ENCODE results near the gene MRPL42.

DNA sequence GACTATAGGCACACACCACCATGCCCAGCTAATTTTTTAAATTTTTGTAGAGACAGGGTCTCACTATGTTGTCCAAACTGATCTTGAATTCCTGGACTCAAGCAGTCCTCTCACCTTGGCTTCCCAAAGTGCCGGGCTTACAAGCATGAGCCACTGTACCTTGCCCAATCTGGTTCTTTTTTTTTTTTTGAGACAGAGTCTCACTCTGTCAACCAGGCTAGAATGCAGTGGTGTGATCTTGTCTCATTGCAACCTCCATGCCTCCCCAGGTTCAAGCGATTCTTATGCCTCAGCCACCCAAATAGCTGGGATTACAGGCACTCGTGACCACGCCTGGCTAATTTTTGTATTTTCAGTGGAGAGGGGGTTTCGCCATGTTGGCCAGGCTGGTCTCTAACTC is 15.4 kb downstream of the MRPL42 start:
- TF ChIP-seq, protein P1, sequence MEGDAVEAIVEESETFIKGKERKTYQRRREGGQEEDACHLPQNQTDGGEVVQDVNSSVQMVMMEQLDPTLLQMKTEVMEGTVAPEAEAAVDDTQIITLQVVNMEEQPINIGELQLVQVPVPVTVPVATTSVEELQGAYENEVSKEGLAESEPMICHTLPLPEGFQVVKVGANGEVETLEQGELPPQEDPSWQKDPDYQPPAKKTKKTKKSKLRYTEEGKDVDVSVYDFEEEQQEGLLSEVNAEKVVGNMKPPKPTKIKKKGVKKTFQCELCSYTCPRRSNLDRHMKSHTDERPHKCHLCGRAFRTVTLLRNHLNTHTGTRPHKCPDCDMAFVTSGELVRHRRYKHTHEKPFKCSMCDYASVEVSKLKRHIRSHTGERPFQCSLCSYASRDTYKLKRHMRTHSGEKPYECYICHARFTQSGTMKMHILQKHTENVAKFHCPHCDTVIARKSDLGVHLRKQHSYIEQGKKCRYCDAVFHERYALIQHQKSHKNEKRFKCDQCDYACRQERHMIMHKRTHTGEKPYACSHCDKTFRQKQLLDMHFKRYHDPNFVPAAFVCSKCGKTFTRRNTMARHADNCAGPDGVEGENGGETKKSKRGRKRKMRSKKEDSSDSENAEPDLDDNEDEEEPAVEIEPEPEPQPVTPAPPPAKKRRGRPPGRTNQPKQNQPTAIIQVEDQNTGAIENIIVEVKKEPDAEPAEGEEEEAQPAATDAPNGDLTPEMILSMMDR (conservative IDR thresholded peaks at IDR 0.05) = no peak
- no peak for TF ChIP-seq ZFX (IDR thresholded peaks at IDR 0.05)
